IPS DF 4.7 (cell line): ENCODE results near the gene PDCD6IP.

Experiments
- DNase-seq: peaks from one replicate; pipeline ENCODE4 v3.0.0-alpha.2; 2013; ENCODE audit warnings: low spot score; ENCODE audit errors: extremely low read depth

Gene PDCD6IP

DNA sequence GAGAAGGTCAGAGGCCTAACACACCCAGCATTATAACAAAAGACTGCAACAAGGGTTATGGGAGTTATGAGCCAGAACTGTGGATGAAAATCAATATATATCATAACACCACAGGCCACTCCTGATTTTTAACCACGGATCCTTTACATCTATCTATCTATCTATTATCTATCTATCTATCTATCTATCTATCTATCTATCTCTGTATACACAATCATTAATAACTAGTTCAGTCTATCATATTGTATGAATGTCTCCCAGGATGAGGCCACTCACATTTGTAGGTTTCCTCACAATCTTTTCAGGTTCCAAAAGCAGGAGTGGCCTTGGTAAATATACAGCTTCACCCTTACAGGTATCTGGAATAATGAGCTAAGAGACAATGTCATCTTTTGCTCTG lies 94.2 kb downstream of the PDCD6IP start:
- DNase-seq: no peak

DNA sequence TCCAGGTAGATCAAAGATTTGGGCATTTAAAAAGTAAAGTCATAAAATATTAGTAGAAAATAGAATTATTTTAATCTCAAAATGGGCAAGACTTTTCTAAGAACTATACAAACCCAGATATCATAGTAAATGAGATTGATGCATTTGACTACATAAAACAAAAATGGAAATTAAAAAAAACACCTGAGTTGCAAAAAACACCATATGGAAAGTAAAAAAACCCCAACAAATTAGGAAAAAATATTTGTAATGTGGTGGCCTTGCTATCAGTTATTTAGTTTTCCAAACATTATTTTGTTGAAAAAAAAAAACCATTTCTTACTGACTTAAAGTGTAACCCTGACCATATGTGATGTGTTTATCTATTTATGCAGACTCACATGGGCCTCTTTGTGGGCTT lies 97.2 kb downstream of the PDCD6IP start:
- no peak for DNase-seq

DNA sequence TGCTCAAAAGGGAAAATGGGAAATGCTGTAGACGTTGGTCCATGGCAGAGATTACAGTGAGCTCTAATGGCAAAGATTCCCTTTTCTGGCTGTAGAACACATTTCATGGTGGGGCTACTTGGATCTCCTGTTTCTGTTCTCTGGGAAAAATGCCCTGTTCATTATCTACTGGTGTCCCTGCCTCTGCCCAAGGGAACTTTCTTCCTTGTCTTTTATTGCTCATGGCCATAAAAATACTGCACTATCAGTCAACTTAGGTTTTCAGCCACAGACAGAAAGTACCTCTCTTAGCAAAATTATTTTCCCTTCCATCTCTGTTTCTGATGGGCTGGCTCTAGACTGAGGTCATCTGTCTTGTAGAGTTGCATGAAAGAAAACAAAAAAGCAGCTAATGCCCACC lies 98.9 kb downstream of the PDCD6IP start:
- DNase-seq: no peak

GRCh38 chr3:33898901-33899300 lies 100.5 kb downstream of the PDCD6IP start:
- DNase-seq: no peak

DNA sequence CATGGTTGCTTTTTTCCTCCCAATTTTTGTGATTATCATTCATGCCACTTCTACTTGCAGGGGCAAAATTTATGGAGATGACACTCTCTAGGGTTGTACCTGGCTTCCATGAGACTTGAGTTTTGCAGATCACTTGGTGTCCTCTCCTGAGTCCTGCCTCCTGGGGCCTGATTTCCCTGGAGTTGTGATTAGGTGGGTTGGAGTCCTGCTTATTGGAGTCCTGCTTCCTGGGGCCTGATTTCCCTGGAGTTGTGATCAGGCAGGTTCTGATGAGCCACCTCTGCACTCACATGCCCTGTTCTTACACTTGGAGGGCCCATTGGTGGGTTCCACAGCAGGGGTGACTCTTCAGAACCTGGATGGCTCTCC lies 102.0 kb downstream of the PDCD6IP start:
- DNase-seq: no peak

- no peak for DNase-seq
Observed at GRCh38 chr3:33900809-33901505, 102.5 kb downstream of the PDCD6IP start.

- no peak for DNase-seq
Observed at GRCh38 chr3:33901862-33902563, 103.6 kb downstream of the PDCD6IP start.

GRCh38 chr3:33904730-33905129 lies 106.3 kb downstream of the PDCD6IP start:
- DNase-seq: no peak

GRCh38 chr3:33908250-33908851 lies 109.9 kb downstream of the PDCD6IP start:
- no peak for DNase-seq

DNA sequence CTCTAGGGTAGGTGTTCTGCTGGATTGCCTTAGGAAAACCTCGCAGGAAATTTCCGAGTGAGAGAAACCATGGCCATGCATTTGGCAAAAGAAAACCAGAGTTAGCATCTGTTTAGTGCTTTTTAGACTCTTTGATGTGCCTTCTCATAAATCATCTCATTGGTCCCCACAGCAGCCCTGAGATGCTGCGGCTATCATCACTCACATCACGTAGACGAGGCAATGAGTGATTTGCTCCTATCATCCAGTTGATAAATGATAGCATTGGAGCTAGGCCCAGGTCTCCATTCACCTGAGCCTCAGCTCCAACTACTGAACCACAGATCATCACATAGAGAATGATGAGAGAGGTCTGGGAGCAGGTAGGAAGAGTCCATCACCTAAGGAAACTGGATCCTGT lies 111.1 kb downstream of the PDCD6IP start:
- no peak for DNase-seq

GRCh38 chr3:33910031-33910430 lies 111.6 kb downstream of the PDCD6IP start:
- DNase-seq: no peak

- no peak for DNase-seq
Observed at GRCh38 chr3:33911525-33912322, 113.3 kb downstream of the PDCD6IP start.

DNA sequence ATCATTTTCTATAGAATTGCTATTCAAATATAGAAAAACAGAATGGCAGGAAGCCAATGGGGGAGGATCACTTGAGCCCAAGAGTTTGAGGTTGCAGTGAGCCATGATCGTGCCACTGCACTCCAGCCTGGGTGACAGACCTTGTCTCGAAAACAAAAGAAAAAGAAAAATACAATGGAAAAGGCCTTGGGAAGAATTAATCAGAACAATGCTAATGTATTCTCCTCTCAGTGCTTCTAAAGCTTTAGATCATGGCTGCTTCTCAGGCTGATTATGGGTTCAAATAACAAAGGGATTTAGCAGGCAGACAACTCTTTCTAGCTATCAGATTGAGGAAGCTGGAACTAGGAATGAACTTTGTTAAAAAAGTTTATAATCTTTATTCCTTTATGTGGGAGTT lies 115.8 kb downstream of the PDCD6IP start:
- no peak for DNase-seq

DNA sequence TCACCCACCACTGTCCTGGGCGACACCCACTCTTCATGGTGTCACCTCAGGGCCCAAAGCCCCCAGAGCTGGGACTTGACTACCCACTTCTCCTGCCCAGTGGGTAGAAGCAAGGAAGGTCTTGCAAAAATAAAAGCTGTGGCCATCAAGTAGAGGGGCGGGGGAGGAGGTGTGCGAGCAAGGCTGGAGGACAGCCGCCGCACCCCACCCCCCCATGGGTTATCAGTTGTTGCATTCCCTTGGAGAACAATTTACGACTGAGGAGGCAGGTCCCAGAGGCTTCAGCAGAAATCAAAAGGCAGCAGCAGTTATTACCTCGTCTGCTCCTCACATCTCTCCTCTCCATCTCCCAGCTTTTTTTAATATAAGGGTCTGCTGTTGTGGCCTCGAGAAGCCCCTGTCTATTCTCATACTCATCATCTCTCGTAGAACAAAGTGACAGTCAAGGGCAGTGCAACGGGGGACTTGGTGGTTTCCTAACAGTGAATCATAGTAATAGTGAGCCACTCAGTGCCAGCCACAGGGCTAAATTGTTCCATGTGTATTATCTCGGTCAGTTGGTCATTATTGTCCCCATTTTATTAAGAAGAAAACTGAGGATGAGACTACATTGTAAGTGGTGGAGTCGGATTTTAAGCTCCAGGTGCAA lies 116.4 kb downstream of the PDCD6IP start:
- no peak for DNase-seq

DNA sequence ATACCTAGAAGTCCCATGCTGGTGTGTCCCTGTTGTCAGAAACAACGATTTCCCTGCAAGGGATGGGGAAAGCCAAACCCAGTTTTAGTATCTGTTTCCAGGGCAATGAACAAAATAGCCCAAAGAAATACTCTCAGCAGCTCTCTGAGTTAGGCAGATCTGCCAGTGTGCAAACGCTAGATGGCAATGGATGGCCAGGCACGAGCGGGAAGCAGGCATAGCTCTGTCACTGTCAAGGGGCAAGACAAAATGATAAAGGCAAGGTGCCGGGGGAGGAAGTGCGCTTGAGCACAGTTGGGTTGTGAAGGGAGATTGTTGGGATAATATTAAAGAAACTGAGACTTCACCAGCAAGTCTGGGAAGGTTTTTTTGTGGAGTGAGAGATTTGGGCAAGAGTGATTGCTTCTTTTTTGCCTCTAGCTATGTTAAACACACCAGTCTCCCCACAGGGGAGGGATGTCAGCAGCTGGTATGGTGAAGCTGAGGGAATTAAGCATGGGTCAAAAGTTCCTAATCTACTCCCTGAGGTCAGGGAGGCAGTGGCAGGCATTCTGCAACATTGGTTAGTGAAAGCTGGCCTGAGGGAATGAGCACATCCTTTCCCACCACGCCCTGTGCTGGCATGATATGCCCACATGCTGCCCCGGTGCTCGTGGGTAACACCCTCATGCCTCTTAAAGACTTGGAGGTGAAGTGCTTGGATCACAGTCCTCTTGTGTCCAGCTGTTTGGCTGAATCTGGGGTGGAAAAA lies 117.5 kb downstream of the PDCD6IP start:
- DNase-seq: no peak

GRCh38 chr3:33918126-33918756 lies 119.8 kb downstream of the PDCD6IP start:
- no peak for DNase-seq
